GM23338 (cell line): ENCODE measurements around the gene GALNT16. TPM values are rescaled to one million over a fixed set of nuclear protein-coding genes. Genes with fewer than 3 reads are reported as not detected.

Experiments used
- ATAC-seq: fragments of 200-7000 bp; cut with Tn5 transposase; 3 replicates; pipeline ENCODE4 v1.9.1; 2020
- DNase-seq: peaks from one replicate; pipeline ENCODE4 v3.0.0-alpha.2; 2015; ENCODE audit warnings: low spot score
- H2AFZ ChIP-seq: fragments of 200-600 bp; sonication (generic); 2 replicates; pipeline ENCODE4 v1.8.0; 2016; ENCODE audit warnings: antibody characterized with exemption, mild to moderate bottlenecking, moderate library complexity
- H3F3A ChIP-seq: fragments of 200-600 bp; sonication (generic); replicated peaks from 2 replicates; pipeline ENCODE4 v1.8.0; 2017; ENCODE audit warnings: antibody characterized with exemption, mixed run types, low read depth
- H3K27ac ChIP-seq: fragments of 200-600 bp; sonication (generic); 2 replicates; pipeline ENCODE4 v1.6.1; 2016; ENCODE audit warnings: low read depth
- H3K27me3 ChIP-seq: fragments of 200-600 bp; sonication (generic); 2 replicates; pipeline ENCODE4 v1.8.0; 2016; ENCODE audit warnings: mild to moderate bottlenecking, mixed run types, moderate library complexity; ENCODE audit not compliant: insufficient read depth
- H3K36me3 ChIP-seq: fragments of 200-600 bp; sonication (generic); 2 replicates; pipeline ENCODE4 v1.8.0; 2016; ENCODE audit warnings: mild to moderate bottlenecking; ENCODE audit not compliant: insufficient read depth
- H3K4me1 ChIP-seq: fragments of 200-600 bp; sonication (generic); 2 replicates; pipeline ENCODE4 v1.8.0; 2016; ENCODE audit warnings: mild to moderate bottlenecking, moderate library complexity; ENCODE audit not compliant: insufficient read depth
- H3K4me2 ChIP-seq: fragments of 200-600 bp; sonication (generic); 2 replicates; pipeline ENCODE4 v1.7.1; 2017; ENCODE audit warnings: mixed run types
- H3K4me3 ChIP-seq: fragments of 200-600 bp; sonication (generic); 2 replicates; pipeline ENCODE4 v1.6.1; 2016; ENCODE audit warnings: mixed run types
- H3K79me2 ChIP-seq: fragments of 200-600 bp; sonication (generic); replicated peaks from 2 replicates; pipeline ENCODE4 v1.8.0; 2017; ENCODE audit warnings: mild to moderate bottlenecking; ENCODE audit not compliant: insufficient read depth
- H3K9me2 ChIP-seq: fragments of 200-600 bp; sonication (generic); 2 replicates; pipeline ENCODE4 v1.8.0; 2017; ENCODE audit not compliant: insufficient read depth
- H4K20me1 ChIP-seq: fragments of 200-600 bp; sonication (generic); replicated peaks from 2 replicates; pipeline ENCODE4 v1.8.0; 2017; ENCODE audit warnings: mild to moderate bottlenecking; ENCODE audit not compliant: insufficient read depth
- H3K27ac Mint-ChIP-seq: 2 replicates; pipeline ENCODE4 v1.8.0; 2020; ENCODE audit warnings: inconsistent platforms, mild to moderate bottlenecking, moderate library complexity, mixed read lengths
- H3K27me3 Mint-ChIP-seq: 3 replicates; pipeline ENCODE4 v1.8.0; 2022; ENCODE audit warnings: low read depth, mild to moderate bottlenecking, moderate library complexity, mixed read lengths, inconsistent platforms; ENCODE audit not compliant: insufficient read depth, poor library complexity
- H3K36me3 Mint-ChIP-seq: 3 replicates; pipeline ENCODE4 v1.8.0; 2021; ENCODE audit warnings: low read depth, mild to moderate bottlenecking, inconsistent platforms, moderate library complexity, mixed read lengths
- H3K4me1 Mint-ChIP-seq: 3 replicates; pipeline ENCODE4 v1.8.0; 2020; ENCODE audit warnings: mild to moderate bottlenecking, inconsistent platforms, mixed read lengths
- H3K4me3 Mint-ChIP-seq: 3 replicates; pipeline ENCODE4 v1.8.0; 2021; ENCODE audit warnings: moderate library complexity, mild to moderate bottlenecking, inconsistent platforms, mixed read lengths
- H3K9me3 Mint-ChIP-seq: 3 replicates; pipeline ENCODE4 v1.8.0; 2020; ENCODE audit warnings: moderate library complexity, mild to moderate bottlenecking, inconsistent platforms, mixed read lengths
- CREB1 ChIP-seq: fragments of 250-450 bp; sonication (Bioruptor Pico); IDR thresholded peaks from 2 replicates; pipeline ENCODE4 v1.5.0; 2020; ENCODE audit warnings: low read depth, mild to moderate bottlenecking, moderate library complexity
- CTCF ChIP-seq, 2 experiments: fragments of 200-600 bp in 1 of 2; sonication (generic) in 1 of 2; conservative IDR thresholded peaks; 2 replicates each; pipeline versions ENCODE4 v1.5.1 to v1.6.1; 2016 to 2017; ENCODE audit warnings: antibody characterized with exemption in 2 of 2, low read depth in 2 of 2, mild to moderate bottlenecking in 2 of 2, moderate library complexity in 1 of 2
- ETS1 ChIP-seq: IDR thresholded peaks from 2 replicates; pipeline ENCODE4 v1.6.1; 2016; ENCODE audit warnings: antibody characterized with exemption
- EZH2 ChIP-seq: fragments of 200-600 bp; sonication (generic); IDR thresholded peaks from one replicate; pipeline ENCODE4 v1.8.0; 2017; ENCODE audit warnings: antibody characterized with exemption, mild to moderate bottlenecking, low read depth; ENCODE audit not compliant: unreplicated experiment
- EZH2phosphoT487 ChIP-seq: fragments of 200-600 bp; sonication (generic); IDR thresholded peaks from one replicate; pipeline ENCODE4 v1.8.1; 2018; ENCODE audit warnings: antibody characterized with exemption; ENCODE audit not compliant: unreplicated experiment
- JUNB ChIP-seq: IDR thresholded peaks from one replicate; pipeline ENCODE4 v1.6.1; 2016; ENCODE audit warnings: antibody characterized with exemption; ENCODE audit not compliant: unreplicated experiment
- NANOG ChIP-seq: IDR thresholded peaks from 2 replicates; pipeline ENCODE4 v1.6.1; 2016; ENCODE audit warnings: antibody characterized with exemption, borderline replicate concordance
- POLR2AphosphoS5 ChIP-seq: IDR thresholded peaks from 2 replicates; pipeline ENCODE4 v1.6.1; 2016; ENCODE audit warnings: antibody characterized with exemption, low read depth
- REST ChIP-seq: IDR thresholded peaks from one replicate; pipeline ENCODE4 v1.6.1; 2018; ENCODE audit warnings: antibody characterized with exemption; ENCODE audit not compliant: unreplicated experiment
- STAT1 ChIP-seq: IDR thresholded peaks from one replicate; pipeline ENCODE4 v1.6.1; 2016; ENCODE audit warnings: antibody characterized with exemption; ENCODE audit not compliant: unreplicated experiment
- ZNF114 ChIP-seq: fragments of 250-450 bp; sonication (Bioruptor Pico); IDR thresholded peaks from 2 replicates; pipeline ENCODE4 v1.5.0; 2020; ENCODE audit warnings: mild to moderate bottlenecking, moderate library complexity
- ZNF331 ChIP-seq: fragments of 250-450 bp; sonication (Bioruptor Pico); IDR thresholded peaks from 2 replicates; pipeline ENCODE4 v1.5.0; 2020; ENCODE audit warnings: low read depth, mild to moderate bottlenecking, moderate library complexity
- ZNF462 ChIP-seq: fragments of 250-450 bp; sonication (Bioruptor Pico); IDR thresholded peaks from 2 replicates; pipeline ENCODE4 v1.5.0; 2020; ENCODE audit warnings: mild to moderate bottlenecking, moderate library complexity
- polyA plus RNA-seq: library from polyadenylated mRNA; unstranded; fragments of >200 nt; fragmentation: Nextera tagmentation; extraction: Ambion mirVana; gene quantifications from 2 replicates; pipeline ENCODE4 v1.2.1, GENCODE V29; 2016
- total RNA-seq: library from RNA; depleted of rRNA; stranded (reverse); fragments of >200 nt; shearing (Covaris generic); gene quantifications from 2 replicates; pipeline ENCODE4 v1.2.3, GENCODE V29; 2014

The GALNT16 gene
- total and polyA plus RNA-seq, 2 experiments from 2014 or later: 1.5 to 2.9 TPM

DNA sequence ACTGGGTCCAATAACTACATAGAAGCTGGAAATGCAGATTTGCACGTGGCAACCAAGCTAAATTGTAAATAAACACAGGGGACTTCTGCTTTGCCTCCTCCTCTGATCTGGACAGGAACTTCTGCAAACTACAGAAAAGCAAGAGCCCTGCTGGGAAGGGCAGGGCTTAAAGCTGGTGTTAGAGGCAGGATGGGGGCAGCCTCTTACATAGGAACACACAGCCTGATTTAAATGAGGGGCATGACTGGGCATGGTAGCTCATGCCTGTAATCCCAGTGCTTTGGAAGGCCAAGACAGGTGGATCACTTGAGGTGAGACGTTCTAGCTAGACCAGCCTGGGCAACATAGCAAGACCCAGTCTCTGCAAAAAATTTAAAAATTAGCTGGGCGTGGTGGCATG is 91.4 kb downstream of the GALNT16 start:
- Mint-ChIP-seq H3K27ac (no peak overlapping the region), H3K9me3 (no peaks in the 10 kb centered on the region; the same call in 2 of the 3 replicates), H3K27me3 (peaks cover 11% of the 10 kb centered on the region), H3K36me3 (no peaks in the 10 kb centered on the region), H3K4me1 (peaks cover 26% of the 10 kb centered on the region), H3K4me3 (no peak overlapping the region)
- DNase-seq (no peak), ATAC-seq (no peak)
- no peak for TF ChIP-seq NANOG
- no peak for TF ChIP-seq EZH2
- TF ChIP-seq EZH2phosphoT487: no peak
- no peak for TF ChIP-seq POLR2AphosphoS5
- TF ChIP-seq STAT1: no peak
- no peak for TF ChIP-seq ZNF114 (CRISPR knock-in tag)
- TF ChIP-seq ZNF462 (CRISPR knock-in tag): no peak
- TF ChIP-seq CREB1 (CRISPR knock-in tag): no peak
- no peak for TF ChIP-seq JUNB
- TF ChIP-seq ZNF331 (CRISPR knock-in tag): no peak
- TF ChIP-seq ETS1: no peak
- TF ChIP-seq CTCF (conservative IDR thresholded peaks at IDR 0.05; ENCODE audit: low read depth in 2 of 2): no peak
- TF ChIP-seq REST: no peak
- no peaks in the 10 kb centered on the region for H3K36me3 ChIP-seq
- no peak overlapping the region for H3K4me3 ChIP-seq
- no peak overlapping the region for H3K27ac ChIP-seq
- no peaks in the 10 kb centered on the region for H3K9me2 ChIP-seq
- H3F3A ChIP-seq: no peaks in the 10 kb centered on the region
- H3K4me2 ChIP-seq: no peak overlapping the region
- H3K27me3 ChIP-seq: no peaks in the 10 kb centered on the region
- H3K4me1 ChIP-seq: peaks cover 3% of the 10 kb centered on the region; the same call in 1 of the 2 replicates
- H4K20me1 ChIP-seq: no peaks in the 10 kb centered on the region
- H3K79me2 ChIP-seq: no peaks in the 10 kb centered on the region
- no peak overlapping the region for H2AFZ ChIP-seq
